HepG2 (cell line): ENCODE results near the gene INA. TPM values are rescaled to one million over a fixed set of nuclear protein-coding genes. Genes with fewer than 3 reads are reported as not detected.
A peak's percentile ranks its signal among the peaks of the same experiment; 100 is the strongest.

Experiments
- AHDC1 ChIP-seq: sonication (generic); formaldehyde crosslinking; IDR thresholded peaks from 2 replicates; pipeline ENCODE4 v1.5.1; 2020; ENCODE audit warnings: mild to moderate bottlenecking, missing genetic modification reagents, borderline replicate concordance
- EP300 ChIP-seq, 3 experiments: sonication (generic) in 1 of 3; formaldehyde crosslinking in 1 of 3; IDR thresholded peaks; 2 replicates each; pipeline versions ENCODE4 v1.5.1 to v1.6.1; 2011 to 2020; ENCODE audit warnings: low read depth in 2 of 3, low read length in 2 of 3, borderline replicate concordance in 1 of 3, improper control_type of control experiment in 1 of 3, mild to moderate bottlenecking in 1 of 3, missing genetic modification reagents in 1 of 3, moderate library complexity in 1 of 3
- HMG20B ChIP-seq: conservative IDR thresholded peaks from 2 replicates; pipeline ENCODE4 v1.6.1; 2016; ENCODE audit warnings: missing genetic modification reagents, missing compliant biosample characterization
- KDM5B ChIP-seq: sonication (generic); formaldehyde crosslinking; IDR thresholded peaks from 2 replicates; pipeline ENCODE4 v1.4.0; 2020; ENCODE audit warnings: missing genetic modification reagents, mild to moderate bottlenecking, borderline replicate concordance
- KLF13 ChIP-seq: sonication (generic); formaldehyde crosslinking; IDR thresholded peaks from 2 replicates; pipeline ENCODE4 v1.4.0; 2020; ENCODE audit warnings: mild to moderate bottlenecking, missing genetic modification reagents
- MTA3 ChIP-seq: sonication (generic); formaldehyde crosslinking; IDR thresholded peaks from 2 replicates; pipeline ENCODE4 v1.4.0; 2020; ENCODE audit warnings: missing genetic modification reagents
- MXD3 ChIP-seq: IDR thresholded peaks from 2 replicates; pipeline ENCODE4 v1.6.1; 2016; ENCODE audit warnings: mild to moderate bottlenecking, missing biosample characterization, missing genetic modification reagents
- NFKB2 ChIP-seq: sonication (generic); formaldehyde crosslinking; IDR thresholded peaks from 2 replicates; pipeline ENCODE4 v1.4.0; 2020; ENCODE audit warnings: missing genetic modification reagents, borderline replicate concordance
- SOX5 ChIP-seq: IDR thresholded peaks from 2 replicates; pipeline ENCODE4 v1.6.1; 2016; ENCODE audit warnings: borderline replicate concordance
- SRY ChIP-seq: sonication (generic); formaldehyde crosslinking; IDR thresholded peaks from 2 replicates; pipeline ENCODE4 v1.8.0; 2022; ENCODE audit warnings: mild to moderate bottlenecking, missing genetic modification reagents
- TAF1 ChIP-seq: sonication (generic); formaldehyde crosslinking; IDR thresholded peaks from 2 replicates; pipeline ENCODE4 v1.4.0; 2020; ENCODE audit warnings: missing genetic modification reagents
- THAP11 ChIP-seq: IDR thresholded peaks from 2 replicates; pipeline ENCODE4 v1.6.1; 2016; ENCODE audit warnings: missing biosample characterization, missing genetic modification reagents
- TP53 ChIP-seq: sonication (generic); formaldehyde crosslinking; conservative IDR thresholded peaks from 2 replicates; pipeline ENCODE4 v1.4.0; 2020; ENCODE audit warnings: missing genetic modification reagents
- YY1 ChIP-seq: IDR thresholded peaks from 2 replicates; pipeline ENCODE4 v1.6.1; 2011; ENCODE audit warnings: low read length, low read depth, moderate library complexity, mild to moderate bottlenecking; ENCODE audit not compliant: insufficient read depth, insufficient replicate concordance
- ZMYM2 ChIP-seq: sonication (generic); formaldehyde crosslinking; IDR thresholded peaks from 2 replicates; pipeline ENCODE4 v1.8.0; 2022; ENCODE audit warnings: mild to moderate bottlenecking, missing genetic modification reagents
- ZNF224 ChIP-seq: sonication (generic); formaldehyde crosslinking; IDR thresholded peaks from 2 replicates; pipeline ENCODE4 v1.5.0; 2020; ENCODE audit warnings: mild to moderate bottlenecking, missing genetic modification reagents
- ZNF431 ChIP-seq: sonication (generic); formaldehyde crosslinking; IDR thresholded peaks from 2 replicates; pipeline ENCODE4 v1.9.0; 2022; ENCODE audit warnings: missing genetic modification reagents, low read depth, mild to moderate bottlenecking, borderline replicate concordance
- ZNF512B ChIP-seq: sonication (generic); formaldehyde crosslinking; IDR thresholded peaks from 2 replicates; pipeline ENCODE4 v1.5.1; 2020; ENCODE audit warnings: missing genetic modification reagents, mild to moderate bottlenecking, borderline replicate concordance
- ZNF773 ChIP-seq: sonication (generic); formaldehyde crosslinking; IDR thresholded peaks from 2 replicates; pipeline ENCODE4 v1.4.0; 2020; ENCODE audit warnings: missing genetic modification reagents, borderline replicate concordance
- ZNF776 ChIP-seq: sonication (generic); formaldehyde crosslinking; IDR thresholded peaks from 2 replicates; pipeline ENCODE4 v1.4.0; 2020; ENCODE audit warnings: mild to moderate bottlenecking, missing genetic modification reagents
- ZSCAN12 ChIP-seq: sonication (generic); formaldehyde crosslinking; IDR thresholded peaks from 2 replicates; pipeline ENCODE4 v1.9.0; 2021; ENCODE audit warnings: mild to moderate bottlenecking, missing genetic modification reagents
- polyA plus RNA-seq, 8 experiments: library from polyadenylated mRNA; depleted of rRNA in 3 of 8; stranded (reverse) in 7 of 8; unstranded in 1 of 8; fragments of >200 nt; fragmentation: Illumina TruSeq in 4 of 8; extraction: Trizol in 4 of 8; gene quantifications; 2 replicates each; pipeline versions ENCODE4 v1.2.1 to v1.2.3, GENCODE V29; 2011 to 2016; ENCODE audit warnings: low read depth in 4 of 8, missing spikeins in 1 of 8, mixed read lengths in 1 of 8; ENCODE audit not compliant: insufficient read depth in 1 of 8
- total RNA-seq, 5 experiments: library from RNA; depleted of rRNA; stranded (reverse); fragments of >200 nt; fragmentation: Illumina TruSeq; extraction: Trizol; gene quantifications; 2 replicates each; pipeline ENCODE4 v1.2.3, GENCODE V29; 2016; ENCODE audit warnings: low read depth in 1 of 5

Gene INA
- total and polyA plus RNA-seq, 2 of the 13 experiments (the other 11 are each of a cell fraction or from before 2014, with no cell fraction given), result 0.04 to 0.13 TPM

GRCh38 chr10:103232131-103232673, 44.7 kb upstream of the INA start (continued):
- TF ChIP-seq HMG20B (CRISPR knock-in tag) (no peak), ZNF773 (no peak), ZSCAN12 (CRISPR knock-in tag) (no peak), ZNF776 (no peak), NFKB2 (CRISPR knock-in tag) (no peak), MTA3 (CRISPR knock-in tag) (no peak), SOX5 (peak; percentile 29; the same call in 1 of the 2 replicates), AHDC1 (CRISPR knock-in tag) (no peak), ZNF224 (no peak), THAP11 (0 out of 2 replicates have a peak, but pooled peaks have one; percentile 2), SRY (CRISPR knock-in tag) (no peak), YY1 (no peak), ZNF512B (no peak), KLF13 (CRISPR knock-in tag) (no peak), ZNF431 (CRISPR knock-in tag) (no peak), TP53 (CRISPR knock-in tag) (no peak), TAF1 (CRISPR knock-in tag) (0 out of 2 replicates have a peak, but pooled peaks have one; percentile 4), MXD3 (CRISPR knock-in tag) (no peak), KDM5B (CRISPR knock-in tag) (no peak), EP300 (IDR thresholded peaks at IDR 0.05; ENCODE audit: low read depth in 2 of 2, low read length in 2 of 2) (0 out of 4 replicates have a peak, but pooled peaks of 1 of the 2 experiments have one; percentile 27), EP300 (CRISPR knock-in tag; IDR thresholded peaks at IDR 0.05; ENCODE audit: borderline replicate concordance) (no peak), ZMYM2 (no peak)
